Psoas muscle (tissue), 8 donors: Measurements from ENCODE around the gene METTL1. TPM values are rescaled to one million over a fixed set of nuclear protein-coding genes. Genes with fewer than 3 reads are reported as not detected.
"Not testable (repeated sequence)": the region's sequence is repeated elsewhere in the genome, so short reads cannot be mapped to it uniquely, and the experiment has no call there.

ENCODE experiments used
- ATAC-seq, 4 donors: fragments of 200-7000 bp; cut with Tn5 transposase; one replicate each; pipeline ENCODE4 v1.9.1; 2020; ENCODE audit warnings: moderate library complexity in 3 of 4, mild to moderate bottlenecking in 2 of 4
- DNase-seq, 2 donors: peaks; one replicate each; pipeline ENCODE4 v3.0.0-alpha.2; 2020
- H3K27ac ChIP-seq: fragments of 200-600 bp; one replicate; pipeline ENCODE4 v1.8.0; 2022
- H3K27me3 ChIP-seq, 3 donors: fragments of 200-600 bp in 1 of 3; one replicate each; pipeline versions ENCODE4 v1.6.1 to v1.8.0; 2013 to 2022; ENCODE audit warnings: low read length in 2 of 3, mild to moderate bottlenecking in 2 of 3, moderate library complexity in 1 of 3; ENCODE audit not compliant: insufficient read depth in 3 of 3
- H3K36me3 ChIP-seq, 2 donors: fragments of 200-600 bp in 1 of 2; one replicate each; pipeline versions ENCODE4 v1.6.1 to v1.8.0; 2013 to 2022; ENCODE audit warnings: low read depth in 1 of 2, mild to moderate bottlenecking in 1 of 2, moderate library complexity in 1 of 2; ENCODE audit not compliant: insufficient read depth in 1 of 2
- H3K4me1 ChIP-seq: fragments of 200-600 bp; one replicate; pipeline ENCODE4 v1.8.0; 2022
- H3K4me3 ChIP-seq: fragments of 200-600 bp; one replicate; pipeline ENCODE4 v1.8.0; 2022; ENCODE audit warnings: mild to moderate bottlenecking
- H3K9me3 ChIP-seq: fragments of 200-600 bp; one replicate; pipeline ENCODE4 v1.8.0; 2022
- WGBS, 3 donors: extraction: QIAGEN DNeasy Blood & Tissue Kit; methylation state at CpG; one replicate each; pipeline versions ENCODE4 v1.1.6 to v1.1.7; 2013; 5-methylcytosine and 5-hydroxymethylcytosine counted together
- intact Hi-C, 2 donors: fragments of 100-400 bp; cut with DNase I; formaldehyde crosslinking; loops; one replicate each; pipeline versions ENCODE4 v1.11.0 to v1.14.2; 2022
- polyA plus RNA-seq, 3 donors: library from polyadenylated mRNA; stranded (reverse); fragments of 200-250 nt; gene quantifications; one replicate each; pipeline ENCODE4 v1.2.3, GENCODE V29; 2013
- total RNA-seq, 4 donors: library from RNA; stranded (reverse); fragmentation: NEBNext Ultra II Directional in 2 of 4; extraction: Animal tissue kit (Norgen Biotek cat#: 25700) in 2 of 4; gene quantifications; one replicate each; pipeline versions ENCODE4 v1.2.1 to v1.2.4, GENCODE V29; 2021 to 2023
- TF ChIP-seq, protein P1 (sequence below): fragments of 200-600 bp; IDR thresholded peaks from one replicate; pipeline ENCODE4 v1.8.0; 2022; ENCODE audit warnings: antibody characterized with exemption
- donor health status: healthy with polysubstance abuse.
- donor health status: DM: no; HTN: no; CAD: no; lungs with moderate emphysema.
- donor health status: Bipolar disorder and iron deficiency.
- donor health status: healthy.
- donor health status: DM: yes; HTN: yes; CAD: no.
- donor health status: DM: no; HTN: no; CAD: no.
- donor health status: DM: no; HTN: no; CAD: no.
- donor health status: DM: yes; HTN: yes; CAD: no.

Gene METTL1
- total and polyA plus RNA-seq, 7 donors = 18.8 to 80.9 (median 26.3) TPM

DNA sequence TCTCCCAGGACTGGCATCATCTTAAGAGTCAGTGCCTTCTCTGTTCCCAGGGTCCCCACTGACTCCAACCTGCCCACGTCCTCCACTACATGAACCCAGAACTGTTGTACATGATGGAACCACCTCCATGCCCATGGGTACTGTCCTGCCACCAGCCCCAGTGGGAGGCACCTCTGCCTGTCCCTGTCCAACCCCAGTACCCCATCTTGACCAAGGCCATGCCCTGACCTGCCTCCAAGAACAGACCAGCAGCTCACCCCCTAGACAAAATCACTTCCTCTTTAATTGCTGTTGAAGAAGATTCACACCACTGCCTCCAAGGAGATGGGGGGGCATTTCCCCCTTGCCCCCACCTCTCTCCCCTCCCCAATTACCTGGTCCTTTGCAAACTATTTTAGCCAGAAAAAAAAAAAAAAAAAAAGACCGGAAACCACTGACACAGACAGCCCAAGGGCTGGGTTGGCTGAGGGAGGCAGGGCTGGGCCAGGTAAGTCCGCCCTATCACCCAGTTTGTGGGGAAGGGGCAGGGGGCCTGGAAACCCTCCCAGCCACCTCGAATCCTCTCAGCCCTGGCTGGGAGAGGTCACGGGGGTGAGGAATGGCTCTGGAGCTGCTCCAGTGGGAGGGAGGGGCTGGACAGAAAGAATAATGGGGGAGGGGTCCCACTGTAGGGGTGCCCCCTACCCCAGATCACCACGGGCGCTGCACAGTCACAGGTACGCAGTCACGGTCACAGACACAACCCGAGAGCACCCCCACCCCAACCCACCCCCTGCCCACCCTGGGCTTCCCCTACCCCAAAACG, 46.8 kb downstream of the METTL1 start:
- TF ChIP-seq, protein P1, sequence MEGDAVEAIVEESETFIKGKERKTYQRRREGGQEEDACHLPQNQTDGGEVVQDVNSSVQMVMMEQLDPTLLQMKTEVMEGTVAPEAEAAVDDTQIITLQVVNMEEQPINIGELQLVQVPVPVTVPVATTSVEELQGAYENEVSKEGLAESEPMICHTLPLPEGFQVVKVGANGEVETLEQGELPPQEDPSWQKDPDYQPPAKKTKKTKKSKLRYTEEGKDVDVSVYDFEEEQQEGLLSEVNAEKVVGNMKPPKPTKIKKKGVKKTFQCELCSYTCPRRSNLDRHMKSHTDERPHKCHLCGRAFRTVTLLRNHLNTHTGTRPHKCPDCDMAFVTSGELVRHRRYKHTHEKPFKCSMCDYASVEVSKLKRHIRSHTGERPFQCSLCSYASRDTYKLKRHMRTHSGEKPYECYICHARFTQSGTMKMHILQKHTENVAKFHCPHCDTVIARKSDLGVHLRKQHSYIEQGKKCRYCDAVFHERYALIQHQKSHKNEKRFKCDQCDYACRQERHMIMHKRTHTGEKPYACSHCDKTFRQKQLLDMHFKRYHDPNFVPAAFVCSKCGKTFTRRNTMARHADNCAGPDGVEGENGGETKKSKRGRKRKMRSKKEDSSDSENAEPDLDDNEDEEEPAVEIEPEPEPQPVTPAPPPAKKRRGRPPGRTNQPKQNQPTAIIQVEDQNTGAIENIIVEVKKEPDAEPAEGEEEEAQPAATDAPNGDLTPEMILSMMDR = no peak
- no peak overlapping the region for H3K4me3 ChIP-seq
- no peaks in the 10 kb centered on the region for H3K9me3 ChIP-seq
- intact Hi-C loops = no loop called here
- peaks cover 0 to 39% (median 15%) of the 10 kb centered on the region in 3 donors for H3K27me3 ChIP-seq
- H3K36me3 ChIP-seq = peaks cover 0 to 17% of the 10 kb centered on the region in 2 donors
- DNase-seq (no peak), ATAC-seq (no peak)
- 42 to 57% (median 51%) methylated on average over 11 of the region's 11 CpGs for WGBS, 3 donors
- peaks cover 6% of the 10 kb centered on the region for H3K4me1 ChIP-seq
- no peak overlapping the region for H3K27ac ChIP-seq

DNA sequence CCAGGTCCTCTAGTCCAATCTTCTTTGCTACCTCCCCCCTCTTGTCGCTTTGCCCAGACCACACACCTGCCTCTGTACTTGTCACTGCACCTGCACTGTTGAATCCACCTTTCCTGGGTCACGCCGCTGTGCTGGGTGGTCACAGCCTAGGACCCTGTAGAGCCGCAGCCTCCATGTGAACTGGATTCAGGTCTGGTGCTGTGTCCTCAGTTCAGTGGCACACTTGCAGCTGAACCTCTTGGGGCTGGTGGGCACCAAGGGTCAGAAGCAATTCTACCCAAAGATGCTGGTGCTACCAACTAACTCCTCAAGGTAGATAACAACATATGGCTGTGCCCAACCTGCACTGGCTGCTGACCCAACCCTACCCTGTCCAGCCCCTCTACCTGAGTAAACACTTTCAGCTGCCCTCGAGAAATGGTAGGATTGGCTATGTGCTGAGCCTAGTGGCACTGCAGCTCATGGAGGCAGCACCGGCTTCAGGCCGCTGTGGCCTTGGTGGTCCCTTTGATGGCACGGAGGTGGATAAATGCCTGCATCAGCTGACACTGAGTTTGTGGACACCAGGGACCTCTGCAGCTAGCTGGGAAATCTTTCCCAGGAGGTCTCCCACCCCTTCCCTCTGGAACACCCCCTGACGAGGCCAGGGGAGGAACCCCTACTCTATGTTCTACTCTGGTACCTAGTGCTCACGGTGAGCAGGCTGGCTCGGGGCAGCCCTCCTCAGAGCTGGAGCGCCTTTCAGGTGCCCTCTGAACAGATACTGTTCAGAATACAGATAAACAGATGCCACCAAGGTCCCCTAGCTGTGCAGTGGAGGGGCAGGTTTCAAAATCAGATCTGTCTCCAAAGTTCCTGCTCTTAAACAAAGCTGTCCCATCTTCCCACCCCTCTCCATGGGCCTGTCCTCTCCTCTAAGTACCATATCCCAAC, 47.6 kb downstream of the METTL1 start:
- Histone ChIP-seq H3K27ac (no peak overlapping the region), H3K9me3 (no peaks in the 10 kb centered on the region), H3K36me3 (peaks cover 0 to 26% of the 10 kb centered on the region in 2 donors), H3K4me3 (no peak overlapping the region), H3K4me1 (peaks cover 6% of the 10 kb centered on the region), H3K27me3 (peaks cover 0 to 39% (median 15%) of the 10 kb centered on the region in 3 donors)
- intact Hi-C loops = no loop called here
- no peak for DNase-seq
- no peak for ATAC-seq
- 74 to 80% (median 79%) methylated on average over 12 of the region's 12 CpGs for WGBS, 3 donors
- TF ChIP-seq, protein P1 = no peak

DNA sequence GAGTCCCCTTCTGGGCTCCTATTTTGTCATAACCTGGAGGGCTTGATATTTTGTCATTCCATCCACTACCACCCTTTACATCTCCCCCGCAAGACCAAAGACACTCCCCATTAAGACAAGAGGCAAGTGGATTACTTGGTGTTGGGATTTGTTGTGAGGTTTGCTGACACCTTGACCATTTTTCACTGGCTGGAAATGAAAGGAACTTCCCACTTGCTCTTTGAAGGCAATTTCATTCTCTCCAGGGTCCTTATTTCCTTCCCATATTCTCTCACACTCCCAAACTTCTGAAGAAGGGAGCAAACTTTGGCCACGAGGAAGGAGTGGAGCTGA, 48.3 kb downstream of the METTL1 start:
- DNase-seq (no peak), ATAC-seq (no peak)
- intact Hi-C loops = no loop called here
- Histone ChIP-seq H3K36me3 (peaks cover 0 to 32% of the 10 kb centered on the region in 2 donors), H3K27ac (no peak overlapping the region), H3K4me1 (peaks cover 6% of the 10 kb centered on the region), H3K27me3 (peaks cover 0 to 39% (median 15%) of the 10 kb centered on the region in 3 donors), H3K9me3 (no peaks in the 10 kb centered on the region), H3K4me3 (no peak overlapping the region)
- TF ChIP-seq, protein P1 = no peak
- 45 to 55% (median 53%) methylated on average over 2 of the region's 2 CpGs for WGBS, 3 donors

DNA sequence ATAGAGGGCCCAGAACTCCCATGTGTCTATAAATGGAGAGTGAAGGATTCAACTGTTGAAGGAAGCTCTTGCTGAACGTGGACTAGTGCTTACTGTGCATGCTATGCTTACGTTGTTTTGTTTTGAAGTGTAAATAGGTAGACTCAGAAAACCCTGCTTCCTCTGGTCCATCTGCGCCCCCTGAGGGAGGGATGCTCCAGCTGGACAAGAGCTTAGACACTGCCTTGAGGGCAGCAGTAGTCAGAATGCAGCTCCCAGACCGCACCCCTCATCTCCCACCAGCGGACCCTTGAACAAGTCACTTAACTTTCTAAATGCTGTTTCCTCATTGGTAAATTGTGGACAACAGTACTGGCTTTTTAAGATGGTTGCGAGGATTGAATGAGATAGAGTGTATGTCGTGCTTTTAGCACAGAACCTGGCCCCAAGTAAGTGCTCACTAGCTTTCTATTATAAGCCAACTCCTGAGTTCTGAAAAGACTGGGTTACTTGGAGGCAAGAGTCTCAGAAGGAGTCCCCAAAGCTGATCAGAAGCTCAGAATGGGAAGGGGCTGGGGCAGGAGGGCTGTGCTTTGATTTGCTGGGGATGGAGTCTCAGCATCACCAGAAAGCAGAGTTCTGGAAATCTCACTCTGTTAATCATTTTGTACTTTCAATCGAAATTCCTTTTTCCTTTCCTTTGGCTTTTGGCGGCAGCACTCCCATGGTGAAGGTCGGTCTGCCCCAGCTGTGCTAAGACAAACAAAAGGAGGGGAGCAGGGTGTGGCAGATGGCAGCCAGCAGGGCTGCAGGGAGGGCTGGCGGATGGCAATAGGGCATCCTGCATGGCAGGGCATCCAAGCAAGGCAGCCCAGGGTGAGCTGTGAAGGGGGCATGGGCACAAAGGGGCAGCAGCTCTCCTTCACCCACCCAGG, 48.9 kb downstream of the METTL1 start:
- Histone ChIP-seq H3K27me3 (peaks cover 0 to 33% (median 15%) of the 10 kb centered on the region in 3 donors), H3K4me1 (peaks cover 6% of the 10 kb centered on the region), H3K4me3 (no peak overlapping the region), H3K27ac (no peak overlapping the region), H3K9me3 (no peaks in the 10 kb centered on the region), H3K36me3 (peaks cover 0 to 39% of the 10 kb centered on the region in 2 donors)
- ATAC-seq (no peak), DNase-seq (no peak)
- TF ChIP-seq, protein P1 = no peak
- 48 to 51% (median 49%) methylated on average over 11 of the region's 11 CpGs for WGBS, 3 donors
- intact Hi-C loops = no loop called here

DNA sequence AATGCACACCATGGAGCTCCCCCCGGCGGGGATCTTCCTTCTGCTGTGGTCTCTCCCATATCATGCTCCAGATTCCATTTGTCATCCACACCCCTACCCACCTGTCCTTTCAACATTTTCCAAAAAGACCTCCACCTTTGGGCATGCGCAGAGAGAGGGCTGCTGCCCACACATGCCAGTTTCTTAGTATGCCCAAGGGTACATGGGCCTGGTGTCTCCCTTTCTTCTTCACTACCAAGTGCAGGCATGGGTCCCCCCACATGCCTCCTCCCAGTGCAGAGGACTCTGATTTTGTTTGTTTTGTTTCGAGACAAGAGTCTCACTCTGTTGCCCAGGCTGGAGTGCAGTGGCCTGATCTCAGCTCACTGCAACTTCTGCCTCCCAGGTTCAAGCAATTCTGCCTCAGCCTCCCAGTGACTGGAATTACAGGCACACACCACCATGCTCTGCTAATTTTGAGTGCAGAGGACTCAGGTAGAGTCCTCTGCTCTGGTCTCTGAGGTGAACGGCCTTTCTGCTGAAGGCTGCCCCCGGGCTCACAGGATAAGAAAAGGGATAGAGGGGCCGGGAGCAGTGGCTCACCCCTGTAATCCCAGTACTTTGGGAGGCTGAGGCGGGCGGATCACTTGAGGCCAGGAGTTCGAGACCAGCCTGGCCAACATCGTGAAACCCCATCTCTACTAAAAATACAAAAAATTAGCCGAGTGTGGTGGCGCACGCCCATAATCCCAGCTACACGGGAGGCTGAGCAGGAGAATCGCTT, 49.9 kb downstream of the METTL1 start:
- ATAC-seq, intact Hi-C loops, H3K4me3 ChIP-seq, DNase-seq, H3K27ac ChIP-seq, H3K4me1 ChIP-seq, H3K9me3 ChIP-seq: not testable (repeated sequence)
- WGBS, 3 donors = 87 to 94% (median 91%) methylated on average over 16 of the region's 16 CpGs
- H3K36me3 ChIP-seq = peaks cover 0 to 48% of the 10 kb centered on the region in 2 donors
- H3K27me3 ChIP-seq = peaks cover 0 to 23% (median 14%) of the 10 kb centered on the region in 3 donors
